Kidney epithelial cell (primary cell): Measurements from ENCODE around the gene CNDP2. TPM values are rescaled to one million over a fixed set of nuclear protein-coding genes. Genes with fewer than 3 reads are reported as not detected.

Experiments
- DNase-seq: peaks from one replicate; pipeline ENCODE4 v3.0.0-alpha.2; 2010; ENCODE audit warnings: low read depth
- H3K27me3 ChIP-seq: 2 replicates; pipeline ENCODE4 v1.6.0; 2011; ENCODE audit warnings: low read length; ENCODE audit not compliant: control insufficient read depth, insufficient read depth
- H3K36me3 ChIP-seq: 2 replicates; pipeline ENCODE4 v1.5.1; 2011; ENCODE audit warnings: low read length; ENCODE audit not compliant: control insufficient read depth, insufficient read depth
- H3K4me3 ChIP-seq: 2 replicates; pipeline ENCODE4 v1.5.1; 2011; ENCODE audit warnings: low read depth, mild to moderate bottlenecking, control low read depth, low read length
- total RNA-seq: library from RNA; depleted of rRNA; stranded (reverse); fragments of >200 nt; gene quantifications from 2 replicates; pipeline ENCODE4 v1.2.3, GENCODE V29; 2015
- TF ChIP-seq, protein P1 (sequence below): IDR thresholded peaks from 2 replicates; pipeline ENCODE4 v1.5.1; 2011; ENCODE audit warnings: mild to moderate bottlenecking, moderate library complexity, low read length, control low read depth, inconsistent platforms; ENCODE audit not compliant: insufficient read depth, poor library complexity, severe bottlenecking

CNDP2 gene
- total RNA-seq, 1 donor from 2014 or later = 225 TPM

- Histone ChIP-seq H3K27me3 (no peaks in the 10 kb centered on the region), H3K36me3 (no peaks in the 10 kb centered on the region), H3K4me3 (no peak overlapping the region)
- no peak for DNase-seq
- TF ChIP-seq, protein P1, sequence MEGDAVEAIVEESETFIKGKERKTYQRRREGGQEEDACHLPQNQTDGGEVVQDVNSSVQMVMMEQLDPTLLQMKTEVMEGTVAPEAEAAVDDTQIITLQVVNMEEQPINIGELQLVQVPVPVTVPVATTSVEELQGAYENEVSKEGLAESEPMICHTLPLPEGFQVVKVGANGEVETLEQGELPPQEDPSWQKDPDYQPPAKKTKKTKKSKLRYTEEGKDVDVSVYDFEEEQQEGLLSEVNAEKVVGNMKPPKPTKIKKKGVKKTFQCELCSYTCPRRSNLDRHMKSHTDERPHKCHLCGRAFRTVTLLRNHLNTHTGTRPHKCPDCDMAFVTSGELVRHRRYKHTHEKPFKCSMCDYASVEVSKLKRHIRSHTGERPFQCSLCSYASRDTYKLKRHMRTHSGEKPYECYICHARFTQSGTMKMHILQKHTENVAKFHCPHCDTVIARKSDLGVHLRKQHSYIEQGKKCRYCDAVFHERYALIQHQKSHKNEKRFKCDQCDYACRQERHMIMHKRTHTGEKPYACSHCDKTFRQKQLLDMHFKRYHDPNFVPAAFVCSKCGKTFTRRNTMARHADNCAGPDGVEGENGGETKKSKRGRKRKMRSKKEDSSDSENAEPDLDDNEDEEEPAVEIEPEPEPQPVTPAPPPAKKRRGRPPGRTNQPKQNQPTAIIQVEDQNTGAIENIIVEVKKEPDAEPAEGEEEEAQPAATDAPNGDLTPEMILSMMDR = no peak
Observed at GRCh38 chr18:74482697-74483096, 13.5 kb upstream of the CNDP2 start.

- Histone ChIP-seq H3K4me3 (no peak overlapping the region), H3K36me3 (no peaks in the 10 kb centered on the region), H3K27me3 (no peaks in the 10 kb centered on the region)
- TF ChIP-seq, protein P1 = no peak
- DNase-seq = no peak
Observed at GRCh38 chr18:74486119-74486849, 9.9 kb upstream of the CNDP2 start.

- H3K36me3 ChIP-seq = no peaks in the 10 kb centered on the region
- TF ChIP-seq, protein P1 = no peak
- no peaks in the 10 kb centered on the region for H3K27me3 ChIP-seq
- DNase-seq = no peak
- H3K4me3 ChIP-seq = no peak overlapping the region
Observed at GRCh38 chr18:74488354-74488753, 7.8 kb upstream of the CNDP2 start.

GRCh38 chr18:74488864-74489263 is 7.3 kb upstream of the CNDP2 start:
- Histone ChIP-seq H3K4me3 (no peak overlapping the region), H3K27me3 (no peaks in the 10 kb centered on the region), H3K36me3 (no peaks in the 10 kb centered on the region)
- TF ChIP-seq, protein P1 = no peak
- no peak for DNase-seq

- DNase-seq = no peak
- TF ChIP-seq, protein P1 = no peak
- H3K4me3 ChIP-seq = no peak overlapping the region
- H3K27me3 ChIP-seq = no peaks in the 10 kb centered on the region
- no peaks in the 10 kb centered on the region for H3K36me3 ChIP-seq
Observed at GRCh38 chr18:74489676-74490075, 6.5 kb upstream of the CNDP2 start.

- H3K36me3 ChIP-seq = no peaks in the 10 kb centered on the region
- TF ChIP-seq, protein P1 = no peak
- H3K27me3 ChIP-seq = no peaks in the 10 kb centered on the region
- no peak overlapping the region for H3K4me3 ChIP-seq
- no peak for DNase-seq
Observed at GRCh38 chr18:74492259-74492658, 3.9 kb upstream of the CNDP2 start.
